SW480 (cell line): Measurements from ENCODE around the gene SND1.

Experiments
- DNase-seq: peaks from one replicate; pipeline ENCODE4 v3.0.0-alpha.2; 2016; ENCODE audit warnings: low spot score

SND1 gene

GRCh38 chr7:128041203-128041602, 389.2 kb downstream of the SND1 start:
- DNase-seq = no peak

GRCh38 chr7:128042012-128042411, 390.0 kb downstream of the SND1 start:
- DNase-seq = no peak

DNA sequence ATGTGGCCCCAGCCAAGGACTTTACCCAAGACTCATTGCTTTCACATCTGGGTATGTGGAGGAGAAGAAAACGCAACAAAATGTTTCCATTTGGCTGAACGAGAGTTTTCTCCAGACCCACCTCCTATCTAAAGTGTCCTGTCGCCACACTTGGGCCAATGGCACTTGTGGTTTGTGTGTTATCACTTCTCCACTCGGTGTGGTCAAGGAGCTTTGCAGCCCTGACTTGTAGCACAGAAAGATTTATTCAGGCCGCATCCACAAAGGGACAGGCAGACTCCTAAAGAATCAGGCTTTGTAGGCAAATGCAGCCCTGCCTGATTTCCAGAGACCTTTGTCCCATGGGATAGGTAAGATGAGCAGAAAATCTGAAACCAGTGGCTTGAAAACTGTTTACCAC, 392.1 kb downstream of the SND1 start:
- DNase-seq = no peak

DNA sequence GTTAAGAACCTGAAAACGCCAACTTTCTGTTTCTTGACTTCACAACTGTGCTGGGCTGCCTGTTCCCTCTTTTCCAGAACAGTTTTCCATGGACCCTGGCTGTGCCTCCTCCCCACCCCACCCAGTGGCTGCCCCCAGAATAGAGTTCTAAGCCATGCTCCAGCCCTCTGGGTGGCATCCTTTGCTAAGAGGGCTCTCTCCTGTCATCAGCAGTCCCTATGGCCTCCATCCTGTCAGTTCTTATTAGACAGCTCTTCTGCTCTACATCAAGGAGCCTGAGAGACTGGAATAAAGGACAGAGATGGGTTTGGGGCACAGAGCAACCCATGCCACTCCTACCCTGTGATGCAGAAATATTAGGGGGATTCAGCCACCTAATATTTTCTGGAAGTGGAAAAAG, 393.2 kb downstream of the SND1 start:
- DNase-seq = no peak

DNA sequence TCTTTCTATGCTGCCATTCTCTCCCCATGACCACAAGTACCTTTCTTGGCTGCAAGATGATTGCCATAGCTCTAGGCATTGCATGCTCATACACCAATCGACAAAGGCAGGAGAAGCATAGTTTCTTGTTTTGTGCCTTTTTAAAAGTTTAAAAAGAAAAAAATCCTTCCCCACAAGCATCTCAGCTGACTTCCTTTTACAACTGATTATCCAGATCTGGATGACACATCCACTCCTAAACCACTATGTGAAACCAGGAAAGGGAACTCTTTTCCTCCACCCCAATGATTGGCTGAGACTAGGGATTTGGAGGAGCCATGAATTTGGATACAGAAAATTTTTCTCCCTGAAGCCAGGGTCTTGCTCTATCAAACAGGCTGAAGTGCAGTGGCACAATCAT, 393.8 kb downstream of the SND1 start:
- DNase-seq = no peak

DNA sequence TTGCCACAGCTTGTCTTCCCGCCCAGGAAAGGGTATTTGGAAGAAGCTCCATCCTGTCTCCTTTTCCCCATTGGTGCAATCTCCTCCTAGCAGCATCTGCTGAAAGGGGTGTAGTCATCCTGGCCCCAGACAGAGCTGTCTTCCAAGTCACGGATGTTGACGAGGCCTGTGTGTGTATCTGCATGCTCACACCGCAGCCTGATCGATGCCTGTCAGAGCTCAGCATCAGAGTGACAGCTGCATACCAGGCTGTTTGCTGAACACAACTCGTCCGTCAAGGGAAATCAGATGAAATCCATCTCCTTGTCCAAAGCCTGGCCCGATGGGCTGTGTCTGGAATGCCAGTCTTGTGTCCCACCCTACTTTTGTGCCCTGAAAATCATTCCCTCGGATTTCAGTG, 400.4 kb downstream of the SND1 start:
- DNase-seq = no peak

DNA sequence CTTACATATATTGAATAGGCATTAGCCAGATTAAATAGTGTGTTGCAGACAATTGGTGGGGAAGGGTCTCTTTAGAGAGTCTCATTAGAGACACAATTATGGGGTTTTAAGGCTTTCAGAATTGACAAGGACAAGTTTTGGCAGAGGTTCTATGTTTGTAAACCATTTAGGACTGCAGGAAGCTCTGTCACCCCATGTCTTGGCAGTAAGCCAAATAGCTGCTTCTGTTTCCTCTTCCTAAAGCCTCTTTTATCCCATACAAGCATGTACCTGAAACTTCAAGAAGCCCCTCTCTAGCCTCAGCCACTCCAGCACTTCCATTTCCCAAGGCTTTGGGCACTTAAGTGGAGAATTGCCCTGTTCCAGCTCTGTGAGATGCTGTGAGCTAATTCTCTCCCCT, 401.0 kb downstream of the SND1 start:
- DNase-seq = no peak

DNA sequence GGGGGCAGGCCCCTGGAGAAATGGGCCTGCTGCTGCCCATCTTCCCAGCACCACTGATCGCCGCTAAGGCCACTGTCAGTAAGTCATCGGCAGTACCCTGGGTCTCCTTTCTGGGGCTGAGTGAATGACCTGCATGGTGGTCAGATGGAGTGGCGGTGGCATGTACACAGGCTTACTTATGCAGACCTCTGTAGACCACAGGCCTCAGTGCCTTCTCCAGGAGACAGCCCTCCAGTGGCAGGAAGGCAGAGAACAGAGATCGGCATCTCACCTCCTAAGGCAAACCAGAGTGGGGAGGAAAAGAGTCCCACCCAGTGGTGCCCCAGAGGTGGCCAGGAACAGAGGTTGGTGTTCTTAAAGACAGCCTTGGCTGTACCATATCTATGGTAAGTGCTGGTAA, 402.0 kb downstream of the SND1 start:
- no peak for DNase-seq

DNA sequence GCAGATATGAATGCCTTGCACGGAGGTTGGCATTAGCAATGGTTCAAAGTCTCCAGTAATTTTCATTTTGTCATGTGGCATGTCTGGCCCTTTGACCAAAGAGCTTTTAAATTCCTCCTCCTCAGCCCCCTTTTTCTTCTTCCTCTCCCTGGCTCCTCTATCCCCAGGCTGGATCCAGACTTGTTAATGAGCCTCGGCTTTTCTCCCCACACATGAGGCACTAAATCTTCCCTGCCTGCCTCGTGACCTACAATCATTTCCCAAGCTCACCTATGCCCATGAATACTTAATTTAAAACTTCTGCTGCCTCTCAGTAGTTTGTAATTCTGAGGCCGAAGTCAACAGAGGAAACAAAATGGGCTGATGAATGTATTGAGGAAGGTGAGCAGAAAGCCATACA, 402.5 kb downstream of the SND1 start:
- no peak for DNase-seq

GRCh38 chr7:128055637-128056036, 403.6 kb downstream of the SND1 start:
- DNase-seq = no peak

GRCh38 chr7:128056901-128057300, 404.9 kb downstream of the SND1 start:
- no peak for DNase-seq

DNA sequence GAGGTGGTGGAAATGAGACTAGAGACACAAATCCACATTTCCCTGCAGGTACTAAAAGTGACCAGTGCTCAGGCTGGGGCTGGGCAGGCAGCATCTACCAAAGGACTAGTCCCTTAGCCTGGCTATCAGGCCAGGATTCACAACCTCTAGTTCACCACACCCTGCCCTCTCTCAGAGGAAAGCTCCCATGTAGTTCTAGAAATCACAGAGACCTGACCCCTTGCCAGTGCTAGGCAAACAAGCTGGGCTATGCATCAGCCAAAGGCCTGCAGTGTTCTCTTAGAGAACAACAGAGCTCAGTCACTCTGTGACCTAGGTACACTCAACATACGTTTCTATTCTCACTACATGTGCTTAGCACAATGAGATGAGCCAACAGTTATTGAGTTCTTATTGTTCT, 405.9 kb downstream of the SND1 start:
- no peak for DNase-seq

- DNase-seq = no peak
Measured at GRCh38 chr7:128059143-128059988, 407.4 kb downstream of the SND1 start.

- no peak for DNase-seq
Measured at GRCh38 chr7:128060018-128060417, 408.0 kb downstream of the SND1 start.

DNA sequence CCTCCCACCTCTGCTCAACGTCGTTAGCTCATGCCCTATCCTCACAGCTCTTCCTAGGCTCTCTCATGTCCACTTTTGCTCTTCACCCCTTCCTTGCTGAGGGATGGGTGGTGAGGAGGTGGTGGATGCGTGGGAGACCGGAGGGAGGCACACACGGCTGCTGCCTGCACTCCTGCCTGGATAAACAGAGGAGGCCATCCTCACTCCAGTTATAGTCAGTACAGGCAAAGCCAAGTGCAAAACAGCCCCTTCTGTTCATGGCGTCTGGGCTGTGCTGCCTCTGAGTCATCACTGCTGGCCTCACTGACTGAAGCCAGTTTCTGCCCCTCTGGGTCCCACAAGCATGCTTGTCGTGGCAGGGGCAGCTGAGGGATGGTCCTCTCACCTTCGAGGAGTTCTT, 411.1 kb downstream of the SND1 start:
- no peak for DNase-seq

- no peak for DNase-seq
Measured at GRCh38 chr7:128065872-128066271, 413.9 kb downstream of the SND1 start.

GRCh38 chr7:128066395-128066794, 414.4 kb downstream of the SND1 start:
- no peak for DNase-seq

DNA sequence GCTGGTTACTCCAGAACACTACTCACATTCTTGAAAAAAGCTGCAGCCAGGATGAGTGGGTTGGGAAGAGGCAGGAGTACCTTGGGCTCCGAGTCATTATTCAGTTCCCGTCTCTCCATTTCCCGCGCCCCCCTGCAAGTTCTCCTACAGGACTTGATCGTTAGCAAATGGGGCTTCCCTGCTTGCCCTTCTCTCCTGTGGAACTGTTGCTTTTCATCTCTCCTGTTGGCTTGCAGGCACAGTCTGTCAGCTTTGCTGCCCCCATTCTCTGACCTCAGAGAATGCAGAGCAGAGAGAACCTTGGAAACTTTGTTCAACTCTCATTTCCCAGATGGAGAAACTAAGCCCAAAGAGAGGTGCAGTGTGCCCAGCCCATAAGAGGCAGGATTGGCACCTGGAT, 414.9 kb downstream of the SND1 start:
- DNase-seq = no peak

DNA sequence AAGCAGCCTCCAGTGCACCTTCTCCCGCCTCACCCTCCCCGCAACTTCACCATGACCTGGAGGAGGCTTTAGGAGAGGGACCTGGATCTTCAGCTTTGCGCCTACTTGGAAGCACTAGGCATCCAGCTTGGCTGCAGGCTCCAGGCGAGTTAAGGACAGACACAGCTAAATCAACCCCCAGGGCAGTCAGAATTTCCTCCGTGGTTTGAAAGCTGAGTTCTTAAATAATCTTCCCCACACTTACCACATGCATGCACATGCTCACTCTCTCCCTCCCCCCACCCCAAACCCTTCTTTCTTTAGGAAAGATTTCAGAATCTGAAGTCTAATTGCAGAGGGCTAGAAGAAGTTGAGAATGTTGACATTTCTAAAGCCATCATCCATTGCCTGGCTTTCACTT, 416.0 kb downstream of the SND1 start:
- DNase-seq = no peak

- no peak for DNase-seq
Measured at GRCh38 chr7:128068785-128069184, 416.8 kb downstream of the SND1 start.

DNA sequence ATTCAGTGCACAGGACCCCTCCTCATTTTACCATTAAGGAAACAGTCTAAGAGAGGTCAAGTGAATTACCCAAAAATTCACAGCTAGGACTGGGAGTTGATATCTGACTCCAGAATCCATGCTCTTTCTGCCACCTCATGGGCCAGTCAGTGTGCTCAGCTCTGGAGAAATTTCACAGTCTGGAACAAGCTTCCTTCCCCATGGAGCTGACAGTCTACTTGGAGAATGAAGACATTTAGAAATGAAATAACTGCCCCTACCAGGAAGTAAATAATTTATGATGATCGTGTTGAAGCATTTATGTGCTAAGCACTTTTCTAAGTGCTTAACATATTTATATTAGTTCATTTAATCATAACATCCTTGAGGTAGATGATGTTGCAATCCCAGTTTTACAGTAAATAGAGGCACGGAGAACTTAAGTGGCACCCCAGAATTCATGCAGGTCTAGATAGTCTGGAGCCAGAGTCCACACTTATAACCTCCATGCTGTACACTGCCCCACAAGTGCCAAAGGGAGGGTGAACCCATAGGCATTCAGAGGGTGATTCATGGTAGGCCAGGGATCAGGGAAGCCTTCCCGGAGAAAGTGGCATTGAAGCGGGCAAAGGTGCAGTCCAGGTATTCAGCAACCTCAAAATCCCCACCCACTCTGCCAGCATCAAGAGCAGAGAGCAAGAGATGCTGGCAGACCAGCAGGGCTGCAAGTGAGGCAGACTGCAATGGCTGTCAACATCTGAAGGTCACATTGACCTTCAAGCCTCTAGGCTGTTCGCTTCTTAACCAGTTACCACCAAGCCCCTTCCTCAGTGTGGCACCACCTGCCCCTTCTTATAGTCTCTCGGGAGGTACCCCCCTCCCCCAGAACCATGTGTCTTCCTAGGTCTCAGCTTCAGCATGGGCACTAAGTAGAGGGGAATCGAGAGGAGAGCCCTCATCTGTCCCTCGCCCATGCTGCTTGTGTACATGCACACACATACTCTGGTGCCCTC, 417.7 kb downstream of the SND1 start:
- no peak for DNase-seq

GRCh38 chr7:128071376-128071775, 419.4 kb downstream of the SND1 start:
- no peak for DNase-seq

GRCh38 chr7:128071801-128072200, 419.8 kb downstream of the SND1 start:
- DNase-seq = no peak
